HepG2 (cell line): ENCODE results near the gene LRRC70.

Experiments
- AFF4 ChIP-seq: sonication (generic); formaldehyde crosslinking; IDR thresholded peaks from 2 replicates; pipeline ENCODE4 v1.4.0; 2020; ENCODE audit warnings: missing genetic modification reagents
- HCFC1 ChIP-seq: fragments of 150-350 bp; IDR thresholded peaks from 2 replicates; pipeline ENCODE4 v1.6.1; 2014; ENCODE audit warnings: low read depth, low read length
- HNRNPK ChIP-seq: fragments of 200-400 bp; formaldehyde crosslinking; IDR thresholded peaks from 2 replicates; pipeline ENCODE4 v1.6.1; 2018; ENCODE audit warnings: low read length, low read depth, moderate library complexity, mild to moderate bottlenecking; ENCODE audit not compliant: poor library complexity, severe bottlenecking
- IKZF1 ChIP-seq: fragments of 450-650 bp; IDR thresholded peaks from 2 replicates; pipeline ENCODE4 v1.7.1; 2016
- ZNF709 ChIP-seq: sonication (generic); formaldehyde crosslinking; IDR thresholded peaks from 2 replicates; pipeline ENCODE4 v1.5.0; 2020; ENCODE audit warnings: mild to moderate bottlenecking, missing genetic modification reagents
- TF ChIP-seq, protein P1 (sequence below): sonication (generic); formaldehyde crosslinking; IDR thresholded peaks from 2 replicates; pipeline ENCODE4 v1.5.0; 2020; ENCODE audit warnings: mild to moderate bottlenecking, missing genetic modification reagents, moderate library complexity

GRCh38 chr5:62578540-62578939 is at the start of gene LRRC70:
- TF ChIP-seq, protein P1, sequence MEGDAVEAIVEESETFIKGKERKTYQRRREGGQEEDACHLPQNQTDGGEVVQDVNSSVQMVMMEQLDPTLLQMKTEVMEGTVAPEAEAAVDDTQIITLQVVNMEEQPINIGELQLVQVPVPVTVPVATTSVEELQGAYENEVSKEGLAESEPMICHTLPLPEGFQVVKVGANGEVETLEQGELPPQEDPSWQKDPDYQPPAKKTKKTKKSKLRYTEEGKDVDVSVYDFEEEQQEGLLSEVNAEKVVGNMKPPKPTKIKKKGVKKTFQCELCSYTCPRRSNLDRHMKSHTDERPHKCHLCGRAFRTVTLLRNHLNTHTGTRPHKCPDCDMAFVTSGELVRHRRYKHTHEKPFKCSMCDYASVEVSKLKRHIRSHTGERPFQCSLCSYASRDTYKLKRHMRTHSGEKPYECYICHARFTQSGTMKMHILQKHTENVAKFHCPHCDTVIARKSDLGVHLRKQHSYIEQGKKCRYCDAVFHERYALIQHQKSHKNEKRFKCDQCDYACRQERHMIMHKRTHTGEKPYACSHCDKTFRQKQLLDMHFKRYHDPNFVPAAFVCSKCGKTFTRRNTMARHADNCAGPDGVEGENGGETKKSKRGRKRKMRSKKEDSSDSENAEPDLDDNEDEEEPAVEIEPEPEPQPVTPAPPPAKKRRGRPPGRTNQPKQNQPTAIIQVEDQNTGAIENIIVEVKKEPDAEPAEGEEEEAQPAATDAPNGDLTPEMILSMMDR (CRISPR knock-in tag) = no peak
- TF ChIP-seq ZNF709 (CRISPR knock-in tag) (no peak), HNRNPK (no peak), HCFC1 (no peak), AFF4 (no peak), IKZF1 (no peak)
